Neural progenitor cell (in vitro differentiated cells): ENCODE results near the gene OAF. TPM values are rescaled to one million over a fixed set of nuclear protein-coding genes. Genes with fewer than 3 reads are reported as not detected.

ENCODE experiments used
- DNase-seq: peaks from one replicate; pipeline ENCODE4 v3.0.0-alpha.2; 2016; ENCODE audit warnings: low spot score
- H2AFZ ChIP-seq: fragments of 200-600 bp; sonication (generic); replicated peaks from 2 replicates; pipeline ENCODE4 v1.6.1; 2016; ENCODE audit warnings: antibody characterized with exemption
- H3F3A ChIP-seq: fragments of 200-600 bp; sonication (generic); 2 replicates; pipeline ENCODE4 v1.6.1; 2016; ENCODE audit warnings: antibody characterized with exemption, low read depth
- H3K27ac ChIP-seq: fragments of 200-600 bp; sonication (generic); 2 replicates; pipeline ENCODE4 v1.5.1; 2016; ENCODE audit warnings: mild to moderate bottlenecking
- H3K27me3 ChIP-seq: fragments of 200-600 bp; sonication (generic); 2 replicates; pipeline ENCODE4 v1.6.1; 2016; ENCODE audit warnings: mild to moderate bottlenecking, moderate library complexity
- H3K36me3 ChIP-seq: fragments of 200-600 bp; sonication (generic); 2 replicates; pipeline ENCODE4 v1.5.1; 2016
- H3K4me1 ChIP-seq: fragments of 200-600 bp; sonication (generic); 2 replicates; pipeline ENCODE4 v1.6.1; 2016; ENCODE audit warnings: mixed run types
- H3K4me2 ChIP-seq: fragments of 200-600 bp; sonication (generic); 2 replicates; pipeline ENCODE4 v1.6.1; 2016
- H3K4me3 ChIP-seq: fragments of 200-600 bp; sonication (generic); 2 replicates; pipeline ENCODE4 v1.5.1; 2016
- H3K79me2 ChIP-seq: fragments of 200-600 bp; sonication (generic); 2 replicates; pipeline ENCODE4 v1.6.1; 2016; ENCODE audit warnings: low read depth
- H3K9ac ChIP-seq: fragments of 200-600 bp; sonication (generic); 2 replicates; pipeline ENCODE4 v1.6.1; 2016
- H3K9me3 ChIP-seq: fragments of 200-600 bp; sonication (generic); 2 replicates; pipeline ENCODE4 v1.5.1; 2016; ENCODE audit warnings: low read depth
- H4K20me1 ChIP-seq: fragments of 200-600 bp; sonication (generic); 2 replicates; pipeline ENCODE4 v1.6.1; 2016; ENCODE audit warnings: low read depth
- H3K27ac Mint-ChIP-seq: 3 replicates; pipeline ENCODE4 v1.8.0; 2021; ENCODE audit warnings: mixed read lengths
- H3K27me3 Mint-ChIP-seq: 2 replicates; pipeline ENCODE4 v1.8.0; 2022; ENCODE audit warnings: low read depth, mild to moderate bottlenecking, inconsistent platforms, moderate library complexity, mixed read lengths; ENCODE audit not compliant: insufficient read depth
- H3K36me3 Mint-ChIP-seq: 3 replicates; pipeline ENCODE4 v1.8.0; 2021; ENCODE audit warnings: mixed read lengths
- H3K4me1 Mint-ChIP-seq: 3 replicates; pipeline ENCODE4 v1.8.0; 2021; ENCODE audit warnings: mixed read lengths
- H3K4me3 Mint-ChIP-seq: 3 replicates; pipeline ENCODE4 v1.8.0; 2021; ENCODE audit warnings: mild to moderate bottlenecking, moderate library complexity, mixed read lengths
- H3K9me3 Mint-ChIP-seq: 3 replicates; pipeline ENCODE4 v1.8.0; 2020; ENCODE audit warnings: mixed read lengths
- CTCF ChIP-seq: fragments of 200-600 bp; sonication (generic); IDR thresholded peaks from 2 replicates; pipeline ENCODE4 v1.5.1; 2017; ENCODE audit warnings: antibody characterized with exemption, mild to moderate bottlenecking
- EZH2 ChIP-seq: fragments of 200-600 bp; sonication (generic); IDR thresholded peaks from 2 replicates; pipeline ENCODE4 v1.6.1; 2017; ENCODE audit warnings: antibody characterized with exemption, mild to moderate bottlenecking, moderate library complexity
- EZH2phosphoT487 ChIP-seq: fragments of 200-600 bp; sonication (generic); IDR thresholded peaks from 2 replicates; pipeline ENCODE4 v1.6.1; 2017; ENCODE audit warnings: antibody characterized with exemption
- total RNA-seq: library from RNA; depleted of rRNA; stranded (reverse); fragments of >200 nt; gene quantifications from 2 replicates; pipeline ENCODE4 v1.2.3, GENCODE V29; 2015; ENCODE audit warnings: low replicate concordance

OAF gene
- total RNA-seq, 1 donor from 2014 or later, result 0.47 TPM

DNA sequence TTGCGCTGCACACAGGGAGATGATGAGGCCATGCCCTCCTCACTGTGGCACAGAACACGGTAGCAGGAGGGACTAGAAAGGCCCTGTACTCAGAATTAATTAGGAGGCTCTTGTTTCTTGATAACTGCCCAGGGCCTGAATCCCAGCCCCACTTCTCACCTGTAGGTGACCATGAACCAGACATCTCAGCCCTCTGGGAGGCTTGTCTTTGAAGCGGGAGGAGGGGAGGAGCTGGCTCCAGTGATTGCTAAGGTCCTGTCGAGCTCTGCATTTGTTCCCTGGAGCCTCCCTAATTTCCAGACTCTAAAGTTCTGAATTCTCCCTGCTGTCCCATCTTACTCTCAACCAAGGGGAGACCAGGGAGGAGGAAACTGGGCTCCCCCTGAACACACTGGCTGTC, 19.8 kb upstream of the OAF start:
- Mint-ChIP-seq H3K27me3 (peaks cover 13% of the 10 kb centered on the region), H3K27ac (peak overlapping the region; percentile 28), H3K9me3 (no peaks in the 10 kb centered on the region), H3K4me3 (no peak overlapping the region), H3K36me3 (peaks cover 3% of the 10 kb centered on the region), H3K4me1 (peaks cover 77% of the 10 kb centered on the region)
- Histone ChIP-seq H4K20me1 (no peaks in the 10 kb centered on the region), H3K4me2 (no peak overlapping the region), H3K9ac (no peak overlapping the region), H3K4me3 (no peak overlapping the region), H3K36me3 (no peaks in the 10 kb centered on the region), H2AFZ (no peak overlapping the region), H3K4me1 (peaks cover 31% of the 10 kb centered on the region), H3K27ac (no peak overlapping the region), H3K79me2 (no peaks in the 10 kb centered on the region), H3K9me3 (no peaks in the 10 kb centered on the region), H3F3A (peaks cover 12% of the 10 kb centered on the region), H3K27me3 (peaks cover 20% of the 10 kb centered on the region)
- DNase-seq, result no peak
- no peak for TF ChIP-seq EZH2
- no peak for TF ChIP-seq EZH2phosphoT487

- H3K36me3 Mint-ChIP-seq, result peaks cover 3% of the 10 kb centered on the region
- no peaks in the 10 kb centered on the region for H3K79me2 ChIP-seq
Measured at GRCh38 chr11:120192831-120193625, 17.8 kb upstream of the OAF start.

DNA sequence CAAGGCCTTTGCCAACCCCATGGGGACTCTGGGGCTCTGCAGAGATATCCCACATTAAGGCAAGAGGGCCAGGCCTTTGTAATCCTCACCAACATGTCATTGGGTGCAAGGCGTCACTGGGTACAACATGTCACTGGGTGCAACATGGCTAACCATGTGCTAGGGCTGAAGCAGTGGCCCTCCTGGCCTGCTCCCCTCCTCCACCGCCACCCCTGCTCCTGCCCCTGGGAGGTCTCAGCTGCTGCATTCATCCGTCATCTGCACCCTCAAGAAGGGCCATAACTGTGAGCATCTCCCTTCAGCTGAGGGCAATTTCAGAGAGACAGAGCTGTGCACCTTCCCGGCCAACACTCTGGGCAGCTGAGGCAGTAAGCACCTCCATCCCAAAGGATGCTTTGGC, 16.7 kb upstream of the OAF start:
- no peaks in the 10 kb centered on the region for H3K36me3 ChIP-seq
- no peaks in the 10 kb centered on the region for H3K9me3 Mint-ChIP-seq
- H3K27ac Mint-ChIP-seq, result no peak overlapping the region
- peaks cover under 1% of the 10 kb centered on the region for H3K36me3 Mint-ChIP-seq
- H3K4me3 Mint-ChIP-seq, result peak overlapping the region; percentile 21
- H3K4me3 ChIP-seq, result no peak overlapping the region
- no peaks in the 10 kb centered on the region for H3K9me3 ChIP-seq
- peaks cover 31% of the 10 kb centered on the region for H3K4me1 ChIP-seq
- H3K27me3 ChIP-seq, result peaks cover 50% of the 10 kb centered on the region
- no peaks in the 10 kb centered on the region for H3K79me2 ChIP-seq
- no peak overlapping the region for H2AFZ ChIP-seq
- H3K4me1 Mint-ChIP-seq, result peaks cover 73% of the 10 kb centered on the region
- H3K4me2 ChIP-seq, result no peak overlapping the region
- peaks cover 11% of the 10 kb centered on the region for H3K27me3 Mint-ChIP-seq
- DNase-seq, result no peak
- no peak overlapping the region for H3K9ac ChIP-seq
- TF ChIP-seq CTCF, result no peak
- no peak for TF ChIP-seq EZH2phosphoT487
- TF ChIP-seq EZH2, result no peak
- no peaks in the 10 kb centered on the region for H4K20me1 ChIP-seq
- peaks cover 12% of the 10 kb centered on the region for H3F3A ChIP-seq
- no peak overlapping the region for H3K27ac ChIP-seq

More at GRCh38 chr11:120192831-120193625, 17.8 kb upstream of the OAF start:
- peaks cover 28% of the 10 kb centered on the region for H3K4me1 ChIP-seq
- Mint-ChIP-seq H3K9me3 (no peaks in the 10 kb centered on the region), H3K4me1 (peaks cover 73% of the 10 kb centered on the region), H3K4me3 (no peak overlapping the region), H3K27me3 (peaks cover 13% of the 10 kb centered on the region), H3K27ac (peak overlapping the region; percentile 46)
- H3K9ac ChIP-seq, result no peak overlapping the region
- no peak overlapping the region for H3K4me2 ChIP-seq
- H3K36me3 ChIP-seq, result no peaks in the 10 kb centered on the region
- H4K20me1 ChIP-seq, result no peaks in the 10 kb centered on the region
- H3K27ac ChIP-seq, result no peak overlapping the region
- no peaks in the 10 kb centered on the region for H3K9me3 ChIP-seq
- H3K27me3 ChIP-seq, result peaks cover 39% of the 10 kb centered on the region
- no peak overlapping the region for H2AFZ ChIP-seq
- H3F3A ChIP-seq, result peaks cover 12% of the 10 kb centered on the region
- TF ChIP-seq EZH2 (no peak), CTCF (no peak), EZH2phosphoT487 (no peak)
- no peak overlapping the region for H3K4me3 ChIP-seq
- no peak for DNase-seq
